ENCODE data around the gene PHC3.

Gene PHC3

DNA sequence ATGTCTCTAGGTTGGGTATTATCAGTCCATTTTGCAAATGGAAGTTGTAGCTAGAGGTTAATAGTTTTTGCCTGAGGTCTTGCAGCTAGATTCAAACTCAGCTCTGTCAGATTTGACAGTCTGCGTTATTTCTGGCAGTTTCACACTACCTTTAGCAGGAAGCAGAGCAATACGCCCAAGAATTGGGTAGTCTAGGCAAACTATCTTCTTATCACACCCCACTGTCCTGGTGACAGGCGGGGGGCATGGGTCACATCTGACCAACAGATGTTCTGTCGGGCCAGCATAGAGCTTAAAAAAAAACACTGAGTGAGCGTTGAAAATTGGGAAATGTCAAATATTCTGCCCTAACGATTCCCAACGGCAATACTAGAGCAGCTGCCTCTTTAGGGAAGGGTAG, 138.0 kb downstream of the PHC3 start:
- DNase-seq (ENCODE audit: low read depth), result no peak

GRCh38 chr3:170040418-170040817, 141.1 kb downstream of the PHC3 start:
- DNase-seq (ENCODE audit: low read depth), result no peak

DNA sequence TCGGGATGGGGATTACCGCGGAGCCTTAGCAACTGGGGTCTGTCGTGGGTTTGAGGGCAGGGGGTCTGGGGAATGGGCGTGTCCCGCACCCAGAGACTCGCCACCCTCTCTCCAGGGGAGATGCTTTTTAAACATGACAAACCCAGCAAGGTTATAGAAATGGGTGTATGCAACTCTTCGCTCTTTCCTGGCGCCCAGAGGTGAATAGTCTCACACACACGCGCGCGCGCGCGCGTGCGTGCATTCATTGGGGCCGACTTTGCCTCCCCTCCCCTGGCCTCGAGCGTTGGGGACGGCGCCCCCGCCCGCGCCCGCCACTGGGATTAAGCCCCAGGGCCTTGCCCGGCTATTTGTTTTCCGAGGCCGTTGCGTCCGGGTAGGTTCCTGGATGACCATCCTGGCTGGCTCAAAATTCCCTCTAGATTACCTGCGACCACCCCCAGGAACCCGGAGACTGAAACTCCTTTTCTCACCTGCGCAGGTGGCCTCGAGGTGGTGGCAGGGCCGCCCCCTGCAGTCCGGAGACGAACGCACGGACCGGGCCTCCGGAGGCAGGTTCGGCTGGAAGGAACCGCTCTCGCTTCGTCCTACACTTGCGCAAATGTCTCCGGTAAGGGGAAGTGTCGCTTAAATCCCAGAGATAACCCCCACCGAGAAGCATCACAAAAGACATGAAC, 143.0 kb downstream of the PHC3 start:
- DNase-seq (ENCODE audit: low read depth), result no peak
